GM19452 (cell line): Measurements from ENCODE around the gene B3GNT8.
"Not testable (repeated sequence)": the region's sequence is repeated elsewhere in the genome, so short reads cannot be mapped to it uniquely, and the experiment has no call there.

ENCODE experiments used
- ATAC-seq: cut with Tn5 transposase; IDR thresholded peaks from one replicate; pipeline ENCODE4 v1.9.1; 2021; ENCODE audit not compliant: unreplicated experiment

B3GNT8 gene

DNA sequence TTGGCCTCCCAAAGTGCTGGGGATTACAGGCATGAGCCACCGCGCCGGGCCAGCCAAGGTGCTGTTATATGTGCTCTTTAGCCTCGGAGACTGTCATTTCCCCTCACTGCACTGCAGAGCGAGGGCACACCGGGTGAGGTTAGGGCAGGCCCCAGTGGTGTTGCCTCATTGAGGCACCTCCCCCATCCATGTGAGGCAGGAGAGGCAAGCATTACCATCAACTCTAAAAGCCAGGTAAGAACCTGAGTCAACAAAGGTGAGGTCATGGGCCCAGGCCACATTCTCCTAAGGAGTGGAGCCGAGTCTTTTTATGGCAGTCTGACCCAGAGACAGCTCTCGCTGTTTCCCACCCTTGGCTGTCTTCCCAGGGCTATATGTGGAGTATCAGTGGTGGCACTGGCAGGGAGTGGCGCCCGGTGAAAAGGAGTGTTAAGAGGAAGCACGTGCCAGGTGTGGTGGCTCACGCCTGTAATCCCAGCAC is 10.9 kb downstream of the B3GNT8 start:
- no peak for ATAC-seq

DNA sequence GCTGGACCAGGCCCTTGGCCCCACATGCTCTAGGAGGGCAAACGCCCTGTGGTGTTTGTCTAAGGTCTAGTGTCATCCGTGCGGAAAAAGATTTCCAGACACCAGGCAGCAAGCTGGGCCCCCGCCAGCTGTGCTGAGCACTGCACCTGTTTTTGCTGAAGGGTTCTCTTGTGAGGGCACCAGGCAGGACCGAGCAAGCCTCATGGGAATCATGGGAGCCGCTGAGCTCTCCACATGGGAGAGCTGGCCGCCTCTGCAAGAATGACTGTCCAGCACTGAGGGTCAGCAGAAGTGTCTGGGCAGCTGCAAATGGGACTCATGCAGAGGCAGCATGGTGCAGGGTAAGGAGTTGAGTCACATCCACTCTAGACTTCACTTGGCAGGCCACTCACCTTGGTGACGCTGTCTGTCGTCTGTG is 12.0 kb downstream of the B3GNT8 start:
- ATAC-seq = no peak

DNA sequence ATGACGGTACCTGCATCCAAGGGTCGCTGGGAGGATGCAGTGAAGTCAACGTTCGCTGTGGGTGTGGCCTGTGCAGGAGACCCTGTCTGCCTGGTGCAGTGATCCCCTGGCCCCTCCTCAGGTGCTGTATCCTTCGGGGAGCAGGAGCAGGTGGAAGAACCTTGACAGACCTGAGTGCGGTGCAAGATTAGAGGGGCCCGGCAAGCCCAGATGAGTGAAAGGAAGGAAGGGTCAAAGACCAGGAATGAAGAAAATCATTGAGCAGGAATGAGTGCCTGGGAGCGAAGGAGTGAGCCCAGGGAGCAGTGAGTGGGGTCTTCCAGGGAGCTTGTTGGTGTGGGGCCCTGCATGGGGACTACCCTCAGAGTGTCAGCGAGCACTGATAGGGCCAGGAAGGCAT is 12.7 kb downstream of the B3GNT8 start:
- no peak for ATAC-seq

- ATAC-seq = no peak
These were observed 13.2 kb downstream of the B3GNT8 start for GRCh38 chr19:41413947-41414346.

- no peak for ATAC-seq
These were observed 14.2 kb downstream of the B3GNT8 start for GRCh38 chr19:41412953-41413352.

GRCh38 chr19:41411968-41412265 is 15.3 kb downstream of the B3GNT8 start:
- no peak for ATAC-seq

DNA sequence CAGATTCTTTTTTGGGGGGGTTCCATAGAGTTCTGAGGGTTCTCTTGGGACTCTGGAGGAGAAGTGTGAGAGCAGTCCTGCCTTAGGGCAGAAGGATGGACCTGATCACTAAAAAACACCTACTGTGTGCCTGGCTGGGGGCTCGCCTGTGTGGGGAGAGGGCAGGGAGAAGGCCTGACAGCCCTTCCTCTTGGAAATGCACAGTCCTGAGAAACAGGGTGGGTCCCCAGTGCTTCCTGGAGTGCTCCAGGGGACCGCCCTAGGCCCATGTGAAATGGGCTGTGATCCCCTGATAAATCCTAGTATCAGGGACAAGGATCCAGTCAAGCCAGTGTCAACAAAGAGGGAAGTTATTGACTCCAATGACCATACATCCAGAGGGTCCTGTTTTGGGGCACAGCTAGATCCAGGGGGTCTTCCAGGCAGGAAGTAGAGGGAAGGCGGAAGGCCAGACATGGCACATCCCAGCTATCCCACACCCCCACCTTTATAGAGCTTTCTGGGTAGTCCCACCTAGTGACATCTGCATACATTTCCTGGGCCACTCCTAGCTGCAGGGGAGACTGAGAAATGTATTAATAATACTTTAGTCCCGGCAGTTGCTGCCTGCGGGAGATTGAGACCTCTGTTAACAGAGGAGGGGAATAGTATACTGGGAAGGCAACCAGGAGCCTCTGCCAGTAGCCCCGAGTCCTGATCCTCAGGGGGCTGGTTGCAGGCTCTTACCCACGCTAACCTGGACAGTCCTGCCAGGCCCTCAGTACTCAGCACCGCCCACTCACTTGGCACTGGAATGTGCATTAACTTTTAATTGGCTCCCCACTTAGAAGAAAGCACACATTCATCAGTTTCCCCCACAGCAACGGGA is 15.8 kb downstream of the B3GNT8 start:
- ATAC-seq = no peak

- ATAC-seq = no peak
These were observed 16.7 kb downstream of the B3GNT8 start for GRCh38 chr19:41410336-41411054.

GRCh38 chr19:41409288-41409687 is 17.9 kb downstream of the B3GNT8 start:
- no peak for ATAC-seq

DNA sequence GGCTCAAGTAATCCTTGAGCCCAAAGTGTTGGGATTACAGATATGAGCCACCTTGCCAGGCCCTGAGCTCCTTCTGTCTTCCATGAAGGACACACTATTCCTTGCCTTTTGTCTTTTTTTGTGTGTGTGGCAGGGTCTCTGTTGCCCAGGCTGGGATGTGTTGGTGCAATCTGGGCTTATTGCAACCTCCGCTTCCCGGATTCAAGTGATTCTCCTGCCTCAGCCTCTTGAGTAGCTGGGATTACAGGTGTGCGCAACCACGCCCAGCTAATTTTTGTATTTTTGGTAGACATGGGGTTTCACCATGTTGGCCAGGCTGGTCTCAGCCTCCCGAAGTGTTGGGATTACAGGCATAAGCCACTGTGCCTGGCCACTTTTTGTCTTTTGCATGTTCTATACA is 18.3 kb downstream of the B3GNT8 start:
- ATAC-seq = not testable (repeated sequence)

- no peak for ATAC-seq
These were observed 18.9 kb downstream of the B3GNT8 start for GRCh38 chr19:41408256-41408655.

DNA sequence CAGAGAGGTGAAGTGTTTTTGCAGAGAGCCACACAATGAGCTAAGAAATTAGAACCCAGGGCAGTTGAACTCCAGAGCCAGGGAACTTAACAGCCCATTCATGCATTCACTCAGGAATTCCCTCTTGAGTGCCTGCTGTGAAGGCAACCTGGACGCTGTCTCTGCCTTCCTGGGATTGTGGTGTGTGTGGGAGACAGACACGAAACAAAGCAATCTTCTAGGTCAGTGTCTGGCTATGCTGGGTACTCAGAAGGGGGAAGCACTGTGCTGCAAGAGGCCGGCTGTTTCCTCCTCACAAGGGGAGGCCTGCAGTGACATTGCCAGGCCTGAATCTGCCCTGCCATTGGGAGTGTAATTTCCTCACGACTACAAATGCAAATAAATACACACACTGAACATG is 19.9 kb downstream of the B3GNT8 start:
- no peak for ATAC-seq

DNA sequence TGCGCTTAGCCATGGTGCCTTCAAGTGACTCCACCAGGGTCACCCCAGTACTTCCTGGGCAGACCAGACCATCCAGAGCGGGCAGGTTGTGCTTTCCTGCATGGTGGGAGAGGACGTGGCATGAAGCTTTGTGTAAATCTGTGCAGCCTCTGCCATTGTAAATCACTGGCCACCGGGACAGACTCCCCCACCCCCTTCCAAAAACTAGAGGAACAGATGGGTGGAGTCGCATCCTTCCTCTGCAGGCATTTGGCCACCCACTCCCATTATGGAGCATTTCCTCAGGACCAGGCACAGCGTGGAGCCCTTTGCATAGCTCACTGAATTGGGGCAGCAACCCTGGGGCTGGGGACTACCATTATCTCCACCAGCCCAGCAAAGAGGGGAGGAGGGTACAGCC is 21.4 kb downstream of the B3GNT8 start:
- ATAC-seq = no peak

DNA sequence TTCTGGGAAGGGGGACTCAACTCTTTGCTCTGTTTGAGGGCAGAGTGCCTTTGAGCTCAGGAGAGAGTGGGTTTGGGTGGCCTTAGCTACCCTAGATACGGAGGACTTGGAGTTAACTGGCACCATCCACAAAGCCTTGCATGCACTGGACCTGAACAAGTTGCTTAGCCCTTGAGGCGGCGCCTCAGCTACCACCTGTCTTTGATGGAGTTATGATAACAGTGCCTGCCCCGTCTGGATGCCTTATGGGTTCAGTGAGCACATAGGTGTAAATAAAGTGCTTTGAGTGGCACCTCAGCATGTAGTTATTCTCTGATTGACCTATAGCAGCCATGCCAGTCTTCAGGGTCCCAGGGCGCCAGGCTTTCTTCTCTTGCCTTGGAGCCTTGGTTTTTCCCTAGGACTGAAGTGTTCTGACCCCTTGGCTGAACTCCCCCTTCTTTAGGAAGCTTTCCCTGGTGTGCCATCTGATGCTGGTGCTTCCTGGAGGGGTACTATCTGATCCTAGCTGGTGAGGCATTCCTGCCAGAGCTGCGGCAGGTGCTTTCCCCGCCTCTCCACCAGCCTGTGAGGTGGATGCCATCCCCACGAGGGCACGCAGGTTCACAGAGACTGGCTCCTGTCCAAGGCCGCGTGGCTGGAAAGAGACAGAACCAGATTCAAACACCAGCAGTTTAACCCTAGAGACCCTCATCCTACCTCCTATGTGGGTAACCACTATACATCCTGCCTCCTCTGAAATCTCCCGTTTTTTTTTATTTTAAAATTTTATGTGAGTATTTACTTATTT is 23.8 kb downstream of the B3GNT8 start:
- ATAC-seq = no peak

GRCh38 chr19:41402010-41402409 is 25.2 kb downstream of the B3GNT8 start:
- ATAC-seq = no peak

DNA sequence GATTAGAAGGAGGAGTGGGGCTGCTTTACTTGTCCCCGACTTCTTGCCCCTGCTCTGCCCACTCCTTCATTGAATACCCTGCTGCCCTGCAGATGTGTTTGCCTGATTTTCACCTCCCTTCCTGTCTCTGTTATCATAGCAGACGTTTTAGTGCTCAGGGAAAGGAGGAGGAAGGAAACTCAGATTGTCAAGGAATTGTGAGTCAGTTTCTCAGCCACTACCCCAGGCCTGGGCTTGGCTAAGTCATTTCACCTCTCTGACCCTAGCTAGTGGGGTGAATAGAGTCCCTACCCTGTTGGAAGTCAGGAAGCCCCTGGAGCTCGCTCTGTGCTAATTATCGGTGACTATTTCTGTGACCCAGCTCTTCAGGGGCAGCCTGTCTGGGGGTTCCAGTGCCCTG is 25.7 kb downstream of the B3GNT8 start:
- ATAC-seq = no peak

DNA sequence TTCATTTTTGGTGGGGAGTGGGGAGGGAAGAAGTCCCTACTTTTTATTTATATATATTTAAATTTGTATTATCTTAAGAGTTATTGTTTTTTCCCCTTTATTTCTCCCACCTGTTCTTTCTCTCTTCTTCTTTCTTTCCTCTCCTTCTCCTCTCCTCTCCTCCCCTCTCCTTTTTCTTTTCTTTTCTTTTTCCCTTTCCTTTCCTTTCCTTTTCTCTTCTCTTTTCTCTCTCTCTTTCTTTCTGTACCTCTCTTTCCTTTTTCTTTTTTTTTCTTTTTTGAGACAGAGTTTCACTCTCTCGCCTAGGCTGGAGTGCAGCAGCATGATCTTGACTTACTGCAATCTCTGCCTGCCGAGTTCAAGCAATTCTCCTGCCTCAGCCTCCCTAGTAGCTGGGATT is 27.6 kb downstream of the B3GNT8 start:
- ATAC-seq = no peak

GRCh38 chr19:41399091-41399490 is 28.1 kb downstream of the B3GNT8 start:
- ATAC-seq = no peak

GRCh38 chr19:41398598-41398997 is 28.6 kb downstream of the B3GNT8 start:
- no peak for ATAC-seq

GRCh38 chr19:41398050-41398418 is 29.1 kb downstream of the B3GNT8 start:
- no peak for ATAC-seq
